Fibroblast of lung (primary cell): Measurements from ENCODE around the gene SH3BGRL3. TPM values are rescaled to one million over a fixed set of nuclear protein-coding genes. Genes with fewer than 3 reads are reported as not detected.

Source experiments
- DNase-seq, 2 donors: peaks; one replicate each; pipeline versions ENCODE4 v3.0.0 to v3.0.0-alpha.2; 2010; ENCODE audit warnings: low read depth in 2 of 2
- H2AFZ ChIP-seq: 2 replicates; pipeline ENCODE4 v1.5.1; 2012; ENCODE audit warnings: low read length, control low read depth, inconsistent platforms
- H3K27ac ChIP-seq: 2 replicates; pipeline ENCODE4 v1.5.1; 2011; ENCODE audit warnings: low read length, control low read depth; ENCODE audit not compliant: insufficient read depth
- H3K27me3 ChIP-seq: 2 replicates; pipeline ENCODE4 v1.5.1; 2011; ENCODE audit warnings: mild to moderate bottlenecking, low read length; ENCODE audit not compliant: control insufficient read depth, insufficient read depth
- H3K36me3 ChIP-seq: 2 replicates; pipeline ENCODE4 v1.5.1; 2011; ENCODE audit warnings: low read length; ENCODE audit not compliant: control insufficient read depth, insufficient read depth
- H3K4me1 ChIP-seq: 2 replicates; pipeline ENCODE4 v1.5.1; 2011; ENCODE audit warnings: low read length; ENCODE audit not compliant: control insufficient read depth, insufficient read depth; ENCODE audit errors: extremely low read depth
- H3K4me2 ChIP-seq: 2 replicates; pipeline ENCODE4 v1.5.1; 2011; ENCODE audit warnings: low read length, control low read depth; ENCODE audit not compliant: insufficient read depth; ENCODE audit errors: extremely low read depth
- H3K4me3 ChIP-seq, 4 experiments: fragments of 200-600 bp in 1 of 4; sonication (generic) in 1 of 4; replicated peaks in 1 of 4; 2 replicates each; pipeline ENCODE4 v1.5.1; 2011 to 2016; ENCODE audit warnings: low read length in 4 of 4, low read depth in 3 of 4, mild to moderate bottlenecking in 3 of 4, control low read depth in 2 of 4, inconsistent platforms in 1 of 4, mixed read lengths in 1 of 4; ENCODE audit not compliant: insufficient read depth in 1 of 4; ENCODE audit errors: control extremely low read depth in 1 of 4
- H3K79me2 ChIP-seq: 2 replicates; pipeline ENCODE4 v1.5.1; 2012; ENCODE audit warnings: mild to moderate bottlenecking, low read length, inconsistent platforms; ENCODE audit not compliant: control insufficient read depth, insufficient read depth
- H3K9ac ChIP-seq: 2 replicates; pipeline ENCODE4 v1.5.1; 2011; ENCODE audit warnings: mild to moderate bottlenecking, low read length, control low read depth; ENCODE audit not compliant: insufficient read depth
- H3K9me3 ChIP-seq: 2 replicates; pipeline ENCODE4 v1.5.1; 2012; ENCODE audit warnings: low read depth, low read length; ENCODE audit not compliant: control insufficient read depth, insufficient read depth
- H4K20me1 ChIP-seq: 2 replicates; pipeline ENCODE4 v1.5.1; 2011; ENCODE audit warnings: low read length; ENCODE audit not compliant: control insufficient read depth, insufficient read depth; ENCODE audit errors: extremely low read depth
- EZH2 ChIP-seq: IDR thresholded peaks from 2 replicates; pipeline ENCODE4 v1.5.1; 2012; ENCODE audit warnings: low read length, control low read depth, mild to moderate bottlenecking; ENCODE audit errors: missing control alignments
- polyA plus RNA-seq, 2 donors: library from polyadenylated mRNA; depleted of rRNA in 1 of 2; stranded (reverse) in 1 of 2; unstranded in 1 of 2; fragments of >200 nt; gene quantifications; 2 replicates each; pipeline ENCODE4 v1.2.1, GENCODE V29; 2011 to 2012; ENCODE audit warnings: missing spikeins in 1 of 2
- total RNA-seq: library from RNA; depleted of rRNA; stranded (reverse); fragments of >200 nt; gene quantifications from 2 replicates; pipeline ENCODE4 v1.2.1, GENCODE V29; 2014
- TF ChIP-seq, protein P1 (sequence below), 2 donors: IDR thresholded peaks in 1 of 2; conservative IDR thresholded peaks in 1 of 2; 1 replicate in 1 of 2; 2 replicates in 1 of 2; pipeline ENCODE4 v1.5.1; 2011 to 2012; ENCODE audit warnings: low read length in 2 of 2, control low read depth in 1 of 2, inconsistent platforms in 1 of 2, low read depth in 1 of 2, mild to moderate bottlenecking in 1 of 2

SH3BGRL3 gene
- total and polyA plus RNA-seq, 2 donors (not counting 1 experiment from before 2014, with no cell fraction given) = 39.6 to 200 TPM

DNA sequence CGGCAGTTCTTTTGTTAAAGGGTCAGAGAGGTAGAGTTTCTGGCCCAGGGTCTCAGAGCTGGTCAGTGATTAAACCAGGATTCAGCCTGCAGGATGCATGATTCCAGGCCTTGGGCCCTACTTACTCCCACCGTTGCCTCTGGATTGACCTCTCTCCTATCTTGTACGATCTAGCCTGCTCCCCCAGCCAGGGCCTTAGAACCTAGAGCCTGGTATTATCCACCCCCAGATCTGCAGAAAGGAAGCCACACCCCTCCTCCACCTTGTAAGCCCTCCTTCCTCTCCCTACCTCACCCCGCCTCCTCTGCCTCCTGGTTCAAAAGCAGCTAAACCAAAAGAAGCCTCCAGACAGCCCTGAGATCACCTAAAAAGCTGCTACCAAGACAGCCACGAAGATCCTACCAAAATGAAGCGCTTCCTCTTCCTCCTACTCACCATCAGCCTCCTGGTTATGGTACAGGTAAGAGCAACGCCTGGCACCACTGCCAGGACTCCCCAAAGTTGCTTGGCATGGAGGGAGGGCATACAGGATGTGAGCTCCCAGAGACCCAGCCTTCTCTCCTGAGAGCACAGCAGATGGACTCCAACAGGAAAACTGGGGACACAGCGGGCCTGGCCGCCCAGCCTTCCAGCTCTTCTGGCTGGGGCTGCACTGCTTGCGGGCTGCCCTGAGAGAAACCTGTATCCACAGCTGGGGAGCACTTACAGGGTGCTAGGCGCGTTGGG lies 37.9 kb downstream of the SH3BGRL3 start, which contains the start of gene CD52:
TSS of gene CD52 (plus strand) at position 347 of the 726 bp plus-strand sequence. CDS start at position 407, 60 bp downstream.
- DNase-seq = no peak
- H3K27ac ChIP-seq = no peak within 1 kb of the TSS
- H4K20me1 ChIP-seq = no peaks in the 10 kb centered on the region
- H2AFZ ChIP-seq = no peak within 1 kb of the TSS
- H3K9ac ChIP-seq = no peak within 1 kb of the TSS
- H3K79me2 ChIP-seq = no peaks in the 10 kb centered on the region
- H3K4me1 ChIP-seq = peaks cover 6% of the 10 kb centered on the region
- no peak within 1 kb of the TSS for H3K4me3 ChIP-seq
- no peak for TF ChIP-seq EZH2
- TF ChIP-seq, protein P1, sequence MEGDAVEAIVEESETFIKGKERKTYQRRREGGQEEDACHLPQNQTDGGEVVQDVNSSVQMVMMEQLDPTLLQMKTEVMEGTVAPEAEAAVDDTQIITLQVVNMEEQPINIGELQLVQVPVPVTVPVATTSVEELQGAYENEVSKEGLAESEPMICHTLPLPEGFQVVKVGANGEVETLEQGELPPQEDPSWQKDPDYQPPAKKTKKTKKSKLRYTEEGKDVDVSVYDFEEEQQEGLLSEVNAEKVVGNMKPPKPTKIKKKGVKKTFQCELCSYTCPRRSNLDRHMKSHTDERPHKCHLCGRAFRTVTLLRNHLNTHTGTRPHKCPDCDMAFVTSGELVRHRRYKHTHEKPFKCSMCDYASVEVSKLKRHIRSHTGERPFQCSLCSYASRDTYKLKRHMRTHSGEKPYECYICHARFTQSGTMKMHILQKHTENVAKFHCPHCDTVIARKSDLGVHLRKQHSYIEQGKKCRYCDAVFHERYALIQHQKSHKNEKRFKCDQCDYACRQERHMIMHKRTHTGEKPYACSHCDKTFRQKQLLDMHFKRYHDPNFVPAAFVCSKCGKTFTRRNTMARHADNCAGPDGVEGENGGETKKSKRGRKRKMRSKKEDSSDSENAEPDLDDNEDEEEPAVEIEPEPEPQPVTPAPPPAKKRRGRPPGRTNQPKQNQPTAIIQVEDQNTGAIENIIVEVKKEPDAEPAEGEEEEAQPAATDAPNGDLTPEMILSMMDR (conservative IDR thresholded peaks at IDR 0.05 in 1 of 2, IDR thresholded peaks at IDR 0.05 in 1 of 2; ENCODE audit: low read depth in 1 of 2, low read length in 2 of 2) = no peak
- no peaks in the 10 kb centered on the region for H3K9me3 ChIP-seq
- H3K27me3 ChIP-seq = no peaks in the 10 kb centered on the region
- H3K36me3 ChIP-seq = no peaks in the 10 kb centered on the region
- H3K4me2 ChIP-seq = no peak within 1 kb of the TSS

DNA sequence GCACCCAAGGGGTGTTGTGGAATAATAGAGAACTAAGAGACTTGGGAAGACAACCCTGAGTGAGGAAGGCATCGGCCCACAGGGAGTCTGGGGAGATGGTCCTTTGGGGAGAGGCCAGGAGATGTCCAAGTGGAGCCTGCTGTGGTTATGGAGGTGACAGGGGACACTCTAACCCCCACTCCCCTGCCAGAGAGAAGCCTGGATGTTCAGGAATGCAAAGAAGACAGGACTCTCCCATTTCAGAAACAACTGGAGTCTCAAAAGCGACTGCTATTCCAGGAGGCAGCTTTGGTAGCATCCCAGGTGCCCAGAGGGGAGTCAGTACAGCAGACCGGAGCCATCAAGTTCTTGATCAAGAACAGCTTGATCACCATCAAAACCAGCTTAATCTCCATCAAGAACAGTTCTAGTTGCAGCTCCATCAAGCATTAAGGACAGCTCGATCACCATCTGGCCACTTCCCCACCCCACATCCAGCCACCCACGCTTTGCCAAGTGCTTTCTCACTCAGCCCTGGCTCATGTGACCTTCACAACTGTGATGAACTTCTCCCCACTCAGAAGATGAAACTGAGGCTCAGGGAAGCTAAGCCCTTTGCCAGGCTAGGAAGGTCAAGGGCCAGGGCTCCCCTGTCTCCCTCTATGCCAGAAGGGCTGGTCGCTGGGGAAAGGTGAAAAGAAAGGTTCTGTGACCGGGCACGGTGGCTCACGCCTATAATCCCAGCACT lies 38.6 kb downstream of the SH3BGRL3 start:
- Histone ChIP-seq H3K9me3 (no peaks in the 10 kb centered on the region), H3K27me3 (no peaks in the 10 kb centered on the region), H4K20me1 (no peaks in the 10 kb centered on the region), H3K27ac (no peak overlapping the region), H3K79me2 (no peaks in the 10 kb centered on the region), H2AFZ (no peak overlapping the region), H3K4me2 (no peak overlapping the region), H3K36me3 (no peaks in the 10 kb centered on the region), H3K4me3 (no peak overlapping the region), H3K4me1 (peaks cover 6% of the 10 kb centered on the region), H3K9ac (no peak overlapping the region)
- no peak for DNase-seq
- TF ChIP-seq, protein P1 (conservative IDR thresholded peaks at IDR 0.05 in 1 of 2, IDR thresholded peaks at IDR 0.05 in 1 of 2; ENCODE audit: low read depth in 1 of 2, low read length in 2 of 2) = no peak
- no peak for TF ChIP-seq EZH2

DNA sequence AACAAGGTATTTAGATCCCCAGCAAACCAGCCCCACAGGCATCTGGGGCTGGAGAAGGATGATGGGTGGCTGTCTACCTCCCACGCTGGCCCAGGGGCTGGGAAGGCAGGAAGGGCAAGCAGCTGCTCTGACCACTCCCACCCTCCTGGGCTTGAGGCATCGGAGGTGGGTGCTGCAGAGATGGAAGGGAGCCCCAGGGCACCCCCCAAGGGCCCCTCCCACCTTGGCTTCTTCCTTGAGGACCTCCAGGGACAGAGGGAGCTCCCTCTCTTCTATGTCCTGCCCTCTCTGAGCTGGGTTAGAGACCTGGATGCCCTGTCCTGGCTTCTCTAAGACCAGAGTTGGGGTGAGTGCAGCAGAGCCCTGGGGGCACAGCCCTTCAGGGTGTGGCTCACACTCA lies 41.0 kb downstream of the SH3BGRL3 start:
- no peak for DNase-seq
- no peak overlapping the region for H3K9ac ChIP-seq

More for the DNA sequence above, 41.0 kb downstream of the SH3BGRL3 start:
- Histone ChIP-seq H4K20me1 (no peaks in the 10 kb centered on the region), H3K36me3 (no peaks in the 10 kb centered on the region), H3K27me3 (no peaks in the 10 kb centered on the region), H3K27ac (no peak overlapping the region), H3K9me3 (no peaks in the 10 kb centered on the region), H3K4me2 (peak overlapping the region; percentile 17), H2AFZ (peak overlapping the region; percentile 87), H3K79me2 (no peaks in the 10 kb centered on the region), H3K4me1 (peaks cover 6% of the 10 kb centered on the region), H3K4me3 (no peak overlapping the region)
- TF ChIP-seq EZH2 = no peak
- TF ChIP-seq, protein P1 (conservative IDR thresholded peaks at IDR 0.05 in 1 of 2, IDR thresholded peaks at IDR 0.05 in 1 of 2; ENCODE audit: low read depth in 1 of 2, low read length in 2 of 2) = no peak
